Limb (tissue), 2 donors: Measurements from ENCODE around the gene PCSK6.

Experiments
- DNase-seq, 2 donors: peaks; one replicate each; pipeline ENCODE4 v3.0.0-alpha.2; 2016; ENCODE audit errors: extremely low spot score in 2 of 2

PCSK6 gene

DNA sequence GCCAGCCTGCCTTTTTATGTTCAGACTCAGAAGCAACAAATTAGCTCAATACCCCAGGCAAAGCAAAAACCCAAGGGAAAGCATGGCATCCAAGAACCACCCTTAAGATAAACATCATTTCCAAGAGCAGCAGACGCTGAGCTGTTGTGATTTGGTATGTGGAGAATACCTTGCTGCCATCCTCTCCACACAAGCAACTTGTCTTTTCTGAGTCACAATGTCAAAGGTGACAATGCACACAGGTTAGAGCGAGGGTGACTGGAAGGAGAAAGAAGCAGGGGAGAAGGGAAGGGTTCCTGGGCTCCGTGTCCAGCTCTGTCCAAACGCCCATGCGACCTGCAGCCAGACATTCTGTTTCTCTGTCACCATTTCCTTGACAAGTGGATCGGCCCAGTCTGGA is 6.0 kb downstream of the PCSK6 start:
- DNase-seq, result no peak

DNA sequence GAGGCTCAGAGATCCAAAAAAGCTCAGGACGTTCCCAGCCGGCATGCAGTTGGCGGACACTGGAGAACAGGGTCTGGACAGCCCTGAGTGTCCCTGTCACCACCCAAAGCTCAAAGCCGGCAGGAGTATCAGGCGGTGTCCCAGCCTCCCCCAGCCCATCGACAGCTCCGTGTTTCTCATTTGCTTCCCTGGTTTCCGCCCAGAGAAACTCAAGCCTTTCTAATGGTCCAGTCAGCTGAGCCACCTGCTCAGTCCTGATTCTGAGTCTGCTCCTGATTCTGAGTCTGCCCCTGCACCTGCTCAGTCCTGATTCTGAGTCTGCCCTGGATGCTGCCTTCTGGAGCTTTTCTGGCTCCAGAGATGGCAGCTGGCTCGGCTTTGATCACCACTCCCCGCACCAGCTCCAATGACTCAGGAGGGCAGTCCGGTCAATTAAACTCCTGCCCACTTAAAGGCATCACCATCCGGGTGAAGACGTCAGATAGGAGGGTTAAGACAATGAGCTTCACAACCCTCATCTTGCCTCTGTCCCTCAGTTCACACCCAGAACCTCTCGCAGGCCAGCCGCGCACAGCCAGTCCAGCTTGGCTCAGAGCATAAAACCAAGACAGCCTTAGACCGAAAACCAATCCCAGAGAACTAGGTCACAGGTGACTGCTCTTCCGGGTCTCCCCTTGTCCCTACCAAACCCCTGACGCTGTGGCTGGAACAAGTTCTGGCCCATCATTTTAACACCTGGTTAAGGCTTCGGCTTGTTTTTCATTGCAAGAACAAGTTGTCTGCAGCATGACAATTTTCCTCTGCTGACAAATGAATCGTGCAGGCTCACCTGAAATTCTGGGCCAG is 6.8 kb downstream of the PCSK6 start:
- DNase-seq, result no peak

DNA sequence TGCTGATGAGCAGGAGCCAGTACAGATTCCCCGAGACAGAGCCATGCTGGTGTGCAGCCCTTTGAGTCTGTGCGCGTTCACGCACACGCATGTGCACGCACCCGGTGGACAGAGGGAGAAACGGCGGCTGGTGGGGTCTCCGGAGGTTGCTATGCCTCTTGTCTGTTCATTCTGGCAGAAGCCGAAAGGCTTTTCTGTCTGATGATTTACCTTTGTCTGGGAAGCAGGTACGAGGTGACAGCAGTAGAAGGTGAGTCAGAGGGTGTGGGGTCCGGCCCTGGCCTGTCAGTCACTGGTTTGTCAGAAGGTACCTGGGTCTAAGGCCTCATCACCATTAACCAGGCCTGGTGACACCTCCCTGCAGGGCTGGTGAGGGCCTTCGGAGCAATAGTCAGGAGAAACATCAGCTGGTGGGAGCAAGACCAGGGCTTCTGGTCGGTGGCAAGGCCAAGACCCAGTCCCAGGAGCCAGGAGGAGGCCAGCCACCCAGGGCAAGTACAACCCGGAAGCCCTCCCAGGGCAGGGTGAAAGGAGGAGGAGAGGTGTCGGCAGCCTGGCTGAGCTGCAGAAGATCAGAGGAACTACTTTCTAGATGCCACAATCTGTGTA is 7.5 kb downstream of the PCSK6 start:
- no peak for DNase-seq

DNA sequence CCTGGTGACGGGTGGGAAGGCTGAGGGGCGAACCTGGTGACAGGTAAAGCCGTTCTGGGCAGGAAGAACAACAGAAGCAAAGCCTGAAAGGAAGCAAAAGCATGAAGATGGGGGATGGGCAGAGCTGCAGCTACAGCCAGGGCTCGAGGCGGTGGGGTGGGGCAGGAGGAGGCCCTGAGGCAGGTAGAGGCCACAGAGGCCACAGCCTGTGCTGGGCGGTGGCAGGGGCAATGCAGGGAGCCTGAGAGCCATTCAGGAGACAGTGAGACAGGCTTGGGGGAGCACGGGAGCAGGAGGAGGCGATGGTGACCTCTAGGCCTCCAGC is 8.2 kb downstream of the PCSK6 start:
- no peak for DNase-seq

DNA sequence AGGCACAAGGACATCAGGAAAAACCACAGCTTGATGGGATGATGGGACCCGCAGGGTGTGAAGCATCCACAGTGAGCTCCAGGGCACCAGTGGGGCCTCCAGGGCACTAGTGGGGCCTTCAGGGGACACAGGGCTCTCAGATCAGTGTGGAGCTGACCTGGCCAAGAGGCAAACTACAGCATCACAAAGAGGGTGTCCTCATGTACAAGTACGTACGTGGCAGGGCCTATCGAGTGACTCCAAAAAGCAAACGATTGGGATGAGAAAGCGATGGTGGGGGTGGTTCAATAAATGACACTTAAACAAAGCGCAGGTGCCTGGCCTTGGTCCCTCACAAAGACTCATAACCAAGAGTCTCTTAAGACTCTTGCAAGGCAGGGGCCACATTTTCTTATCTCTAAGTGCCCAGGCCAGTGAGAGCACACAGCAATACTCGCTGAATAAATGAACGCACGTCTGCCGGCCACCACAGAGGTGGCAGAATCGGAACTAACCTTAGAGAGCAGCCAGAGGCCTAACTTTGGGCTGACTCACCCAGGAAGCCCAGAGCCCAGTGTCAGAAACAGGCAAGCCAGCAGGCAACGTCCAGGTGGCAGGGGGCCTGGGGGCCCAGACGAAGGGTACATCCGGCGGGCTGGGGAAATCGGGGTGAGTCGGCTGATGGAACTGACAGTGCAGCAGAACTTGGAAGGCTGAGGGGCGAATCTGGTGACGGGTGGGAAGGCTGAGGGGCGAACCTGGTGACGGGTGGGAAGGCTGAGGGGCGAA is 8.7 kb downstream of the PCSK6 start:
- DNase-seq, result no peak

DNA sequence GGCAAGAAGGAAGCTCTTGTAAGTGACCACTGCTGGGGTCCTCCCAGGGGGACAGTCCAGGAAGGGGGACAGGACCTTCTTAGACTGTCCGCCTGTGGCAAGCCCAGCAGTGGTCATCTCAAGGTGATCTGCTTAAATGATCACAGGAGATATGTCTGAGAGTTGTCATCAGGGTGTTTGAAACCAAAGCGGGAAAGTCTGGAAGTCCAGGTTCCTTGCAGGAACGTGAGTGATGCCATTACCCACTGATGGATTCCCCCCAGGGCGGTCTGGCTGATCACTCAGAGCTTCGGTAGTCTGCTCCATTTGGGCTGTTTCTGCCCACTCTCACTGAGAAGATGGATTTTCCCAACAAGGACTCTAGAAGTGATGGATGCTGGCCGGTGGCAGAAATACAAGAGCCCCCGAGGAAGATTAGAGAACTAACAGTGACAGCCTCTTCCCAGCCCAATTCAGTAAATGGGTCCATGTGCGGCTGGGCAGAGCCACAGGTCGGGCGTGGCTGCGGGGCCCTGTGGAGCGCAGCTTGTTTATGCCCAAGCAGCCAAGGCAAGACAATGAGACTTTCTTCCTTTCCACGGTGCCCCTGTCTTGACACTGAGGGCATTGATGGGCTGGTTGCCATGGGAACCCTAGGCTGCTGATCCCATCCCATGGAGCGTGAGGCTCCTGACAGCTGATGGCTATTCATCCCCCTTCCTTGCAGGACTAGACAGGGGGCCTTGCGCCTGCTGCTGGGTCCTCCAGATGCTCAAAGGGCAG is 9.5 kb downstream of the PCSK6 start:
- peak in 1 of 2 donors; percentile 35 for DNase-seq

DNA sequence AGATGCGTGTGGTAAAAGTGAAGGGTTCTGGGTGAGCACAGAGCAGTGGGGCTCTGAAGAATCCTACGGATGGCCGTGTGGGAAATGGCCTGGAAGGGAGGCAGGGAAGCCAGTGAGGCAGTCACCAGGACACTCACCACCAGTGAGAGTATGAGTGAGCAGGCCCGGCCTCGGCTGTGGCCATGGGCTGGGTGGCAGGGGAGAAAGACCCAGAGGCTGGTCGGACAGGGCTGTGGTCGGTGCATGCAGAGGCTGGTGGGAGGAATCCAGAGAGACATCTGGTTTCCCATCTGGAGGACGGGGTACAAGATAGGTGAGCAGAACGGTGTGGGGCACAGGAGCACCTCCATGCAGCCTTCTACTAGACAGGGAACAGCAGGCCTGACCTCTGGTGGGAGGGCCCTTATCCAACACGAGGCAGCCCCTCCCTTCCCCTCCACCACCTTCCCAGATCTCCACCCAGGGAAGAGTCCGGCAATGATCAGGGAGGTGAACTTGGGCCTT is 10.1 kb downstream of the PCSK6 start:
- no peak for DNase-seq

DNA sequence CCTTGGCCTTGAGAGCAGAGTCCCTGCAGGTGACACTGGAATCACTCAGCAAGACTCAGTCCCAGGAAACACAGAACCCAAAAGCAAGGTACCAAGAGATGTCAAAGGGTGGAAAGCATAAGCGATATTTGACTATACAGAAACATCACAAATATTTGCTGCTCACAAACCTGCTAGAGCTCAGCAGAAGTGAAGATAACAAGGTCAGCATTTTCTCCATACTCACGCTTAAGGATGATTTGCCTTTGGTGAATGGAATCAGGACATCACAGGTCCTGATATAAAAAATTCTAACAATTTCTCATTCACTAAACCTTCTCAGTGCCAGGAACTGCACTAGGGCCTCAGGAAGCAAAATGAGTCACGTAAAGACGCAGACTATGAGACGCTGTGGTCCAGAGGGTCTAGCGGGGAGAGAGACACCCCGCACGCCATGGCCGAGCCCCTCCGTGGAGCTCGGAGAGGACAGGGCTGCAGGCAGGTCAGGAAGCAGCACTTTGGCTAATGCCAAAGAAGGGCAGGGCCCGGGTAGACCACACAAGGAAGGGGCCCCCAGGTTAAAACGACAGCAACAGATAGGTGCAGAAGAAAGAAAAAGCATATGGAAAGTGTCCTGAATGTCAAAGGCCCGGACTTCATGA is 10.7 kb downstream of the PCSK6 start:
- no peak for DNase-seq

DNA sequence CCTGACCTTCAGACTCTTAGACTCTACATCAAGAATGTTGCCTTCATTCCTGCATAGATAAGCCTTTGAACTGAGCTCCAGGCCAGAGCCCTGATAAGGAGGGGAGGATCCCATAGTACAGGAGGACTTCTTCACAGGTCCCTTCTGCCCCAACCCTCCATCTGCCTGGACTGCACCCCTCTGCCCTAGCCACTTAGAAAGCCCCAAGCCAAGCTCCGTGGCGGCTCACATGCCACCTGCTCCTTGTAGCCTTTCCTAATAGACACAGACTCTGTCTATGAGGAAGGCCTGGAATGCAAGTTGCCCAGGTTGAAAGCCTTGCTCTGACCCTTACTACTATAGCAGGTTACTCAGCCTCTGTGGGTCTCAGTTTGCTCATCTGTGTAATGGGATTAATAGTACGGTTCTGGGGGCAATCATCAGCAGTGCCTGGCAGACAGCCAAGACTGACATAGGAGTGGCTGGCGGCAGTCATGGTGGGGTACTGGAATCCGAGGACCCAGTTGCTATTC is 11.6 kb downstream of the PCSK6 start:
- peak in 1 of 2 donors; percentile 12 for DNase-seq

DNA sequence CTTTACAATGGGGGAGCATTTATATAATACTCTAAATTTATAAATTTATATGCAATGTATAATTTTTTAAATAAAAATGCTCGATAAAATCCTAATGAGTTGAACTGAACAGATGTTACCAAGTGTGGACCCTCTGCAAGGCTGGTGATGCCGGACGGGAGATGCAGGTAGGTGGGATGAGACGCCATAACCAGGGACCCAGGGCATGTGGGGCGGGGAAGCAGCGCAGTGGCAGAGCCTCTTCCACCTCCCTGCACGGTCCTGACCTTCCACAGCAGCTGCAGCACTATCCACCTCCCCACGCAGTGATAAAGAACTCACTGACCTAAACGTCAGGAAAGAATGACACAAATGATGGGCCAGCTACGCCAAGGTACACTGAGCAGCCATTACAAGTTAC is 12.8 kb downstream of the PCSK6 start:
- DNase-seq, result no peak

DNA sequence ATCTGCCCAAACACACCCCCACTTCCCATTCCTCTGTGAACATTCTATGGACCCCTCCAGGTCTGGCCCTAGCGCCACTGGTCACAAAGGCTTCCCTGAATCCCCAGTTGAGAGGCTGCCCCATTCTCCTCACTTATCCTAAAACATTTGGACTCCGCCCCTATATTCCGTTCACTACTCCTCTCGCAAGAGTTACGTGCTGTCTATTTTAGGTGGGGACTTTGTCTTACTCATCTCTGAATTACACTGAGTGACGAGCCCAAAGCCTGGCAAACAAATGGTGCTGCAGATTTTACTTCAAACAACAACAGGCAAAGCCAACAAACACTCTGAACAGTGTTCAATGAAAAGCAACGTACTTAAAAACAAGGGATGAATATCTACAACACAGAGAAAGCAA is 14.5 kb downstream of the PCSK6 start:
- no peak for DNase-seq

DNA sequence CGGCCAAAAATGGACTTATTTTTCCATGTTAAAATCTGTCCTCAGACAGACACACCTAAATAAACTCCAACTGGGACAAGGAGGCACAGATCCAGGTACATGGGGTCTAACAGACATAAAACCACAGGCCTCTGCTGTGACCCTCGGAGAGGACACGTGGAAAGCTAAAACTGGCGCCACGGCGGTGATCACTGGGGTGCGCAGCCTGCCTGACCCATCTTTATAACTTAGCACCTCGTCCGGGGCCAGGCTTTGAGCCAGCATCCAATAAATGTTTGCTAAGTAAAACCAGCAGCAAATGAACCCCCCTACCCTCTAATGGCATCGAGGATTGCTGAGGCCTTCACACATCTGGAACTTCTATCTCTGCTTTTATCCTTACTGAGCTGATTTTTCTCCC is 15.3 kb downstream of the PCSK6 start:
- DNase-seq, result no peak

DNA sequence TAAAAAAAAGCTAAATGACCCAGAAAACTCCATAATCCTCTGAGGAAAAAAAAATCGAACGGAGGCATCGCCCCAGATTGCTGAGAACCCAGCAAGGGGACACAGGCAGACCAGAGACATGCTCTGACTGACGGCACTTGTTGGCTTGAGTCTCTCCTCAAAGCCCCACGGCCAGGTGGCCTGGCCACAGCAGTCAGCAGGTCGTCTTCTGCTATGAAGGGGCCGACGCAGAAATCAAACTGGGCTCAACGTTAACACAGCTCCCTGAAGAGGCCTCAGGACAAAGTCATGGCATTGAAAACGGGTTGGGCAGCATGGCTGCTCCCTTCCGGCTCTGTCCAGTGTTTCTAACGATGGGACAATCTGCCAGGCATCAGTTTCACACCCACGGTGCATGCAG is 17.5 kb downstream of the PCSK6 start:
- no peak for DNase-seq

DNA sequence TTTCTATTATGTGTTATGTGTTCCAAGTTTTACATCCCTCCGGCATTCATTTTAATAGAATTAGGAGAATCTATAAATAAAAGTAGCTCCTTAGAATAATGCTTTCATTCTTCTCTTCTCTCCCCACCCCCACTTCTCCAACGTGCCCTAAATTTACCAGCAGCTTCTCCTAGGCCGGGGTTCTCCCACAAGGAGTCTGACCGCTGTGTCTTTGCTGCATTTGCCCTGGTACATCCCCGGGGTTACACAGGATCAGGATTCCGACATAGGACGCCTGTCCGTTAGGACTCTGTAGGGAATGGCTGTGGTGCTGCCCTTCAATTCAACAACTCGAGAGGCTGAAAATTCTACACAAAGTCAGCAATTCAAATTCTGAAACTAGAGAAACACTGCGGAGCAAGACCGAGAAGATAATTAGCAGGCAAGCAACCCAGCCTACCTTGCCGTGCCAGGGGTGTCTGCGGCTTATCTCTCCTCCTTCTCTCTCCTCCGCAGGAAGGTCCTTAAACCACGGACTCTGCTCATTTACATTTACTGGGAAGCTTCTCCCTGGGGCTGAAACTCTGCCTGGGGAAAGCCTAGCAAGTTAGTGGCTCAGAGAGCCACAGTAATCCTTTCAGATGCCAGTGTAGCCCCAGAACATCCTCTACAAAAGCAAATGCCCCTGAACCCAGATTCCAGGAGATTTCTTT is 18.8 kb downstream of the PCSK6 start:
- no peak for DNase-seq

DNA sequence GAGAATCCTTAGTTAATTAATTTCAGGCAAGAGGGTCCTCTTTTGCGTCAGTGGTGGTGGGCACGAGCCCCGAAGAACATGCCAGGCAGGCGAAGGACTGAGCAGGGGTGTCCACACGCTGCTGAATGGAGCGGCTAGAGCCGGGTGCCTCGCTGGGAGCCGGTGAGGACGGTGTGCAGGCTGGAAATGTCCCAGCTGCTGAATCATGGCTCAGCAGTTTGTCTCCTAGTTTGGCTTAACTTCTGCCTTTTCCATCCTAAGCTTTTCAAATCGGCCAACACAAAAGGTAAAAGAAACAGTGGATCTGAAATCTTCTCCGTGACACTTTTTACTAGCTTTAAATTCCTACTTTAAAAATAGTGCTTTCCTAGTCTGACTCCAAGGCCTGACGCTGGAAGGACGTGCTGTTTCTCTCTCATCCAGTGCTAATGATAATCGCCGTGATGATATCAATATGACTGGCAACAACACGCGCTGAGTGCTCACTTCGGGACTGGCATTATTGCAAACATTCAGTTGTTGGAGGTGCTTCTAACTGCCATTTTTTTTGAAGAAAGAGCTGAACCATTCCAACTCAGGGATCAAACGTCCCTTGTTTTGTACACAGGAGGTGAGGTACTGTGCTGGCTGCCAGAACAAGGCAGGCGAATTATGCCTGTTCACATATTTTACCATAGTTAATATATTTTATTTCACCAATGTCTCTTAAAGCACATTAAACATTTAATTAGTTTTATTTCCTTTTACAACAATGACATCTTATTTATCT is 19.8 kb downstream of the PCSK6 start:
- DNase-seq, result no peak

DNA sequence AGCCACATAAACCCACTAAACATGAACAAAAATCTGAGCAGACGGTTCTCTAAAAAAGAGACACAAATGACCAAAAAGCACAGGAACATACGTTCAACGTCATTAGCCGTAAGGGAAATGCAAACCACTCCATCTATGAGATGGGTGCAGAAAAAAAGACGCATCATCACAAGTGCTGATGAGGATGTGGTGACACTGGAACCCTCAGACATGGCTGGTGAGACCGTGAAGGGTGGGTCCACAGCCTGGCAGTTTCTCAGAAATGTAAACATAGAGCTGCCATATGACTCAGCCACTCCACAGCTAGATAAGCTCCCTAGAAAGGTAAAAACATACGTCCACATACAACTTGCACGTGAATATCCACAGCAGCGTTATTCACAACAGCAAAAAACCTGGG is 23.3 kb downstream of the PCSK6 start:
- no peak for DNase-seq

DNA sequence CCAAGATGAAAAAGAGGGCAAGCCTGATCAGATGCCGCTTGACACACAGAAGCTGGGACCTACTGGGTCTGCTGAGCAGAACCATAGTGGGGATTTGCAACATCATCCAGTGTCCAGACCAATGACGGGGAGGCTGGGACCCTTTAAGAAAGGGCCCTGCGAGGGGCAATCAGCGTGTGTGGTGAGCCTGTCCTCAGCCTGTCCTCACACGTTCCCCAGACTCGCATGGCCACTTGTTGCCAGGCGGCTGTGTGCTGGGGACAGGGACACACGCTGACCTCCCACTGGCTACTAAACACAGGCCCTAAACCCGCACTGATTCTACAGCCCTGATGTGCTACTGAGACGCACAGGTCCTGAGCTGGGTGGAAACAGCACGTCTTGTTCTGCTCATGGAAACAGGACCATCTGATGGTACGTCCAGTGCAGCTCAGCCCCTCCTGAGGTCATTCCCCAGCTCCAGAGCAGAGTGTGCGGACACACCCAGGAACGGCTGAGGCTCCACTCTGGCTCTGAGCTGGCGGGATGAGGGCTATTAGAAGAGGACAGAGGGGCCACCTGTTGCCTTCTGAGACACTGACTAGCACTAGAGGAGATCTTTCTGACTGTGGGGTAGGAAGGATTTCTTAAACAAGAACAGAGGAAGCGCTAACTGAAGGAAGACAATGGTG is 24.4 kb downstream of the PCSK6 start:
- no peak for DNase-seq

DNA sequence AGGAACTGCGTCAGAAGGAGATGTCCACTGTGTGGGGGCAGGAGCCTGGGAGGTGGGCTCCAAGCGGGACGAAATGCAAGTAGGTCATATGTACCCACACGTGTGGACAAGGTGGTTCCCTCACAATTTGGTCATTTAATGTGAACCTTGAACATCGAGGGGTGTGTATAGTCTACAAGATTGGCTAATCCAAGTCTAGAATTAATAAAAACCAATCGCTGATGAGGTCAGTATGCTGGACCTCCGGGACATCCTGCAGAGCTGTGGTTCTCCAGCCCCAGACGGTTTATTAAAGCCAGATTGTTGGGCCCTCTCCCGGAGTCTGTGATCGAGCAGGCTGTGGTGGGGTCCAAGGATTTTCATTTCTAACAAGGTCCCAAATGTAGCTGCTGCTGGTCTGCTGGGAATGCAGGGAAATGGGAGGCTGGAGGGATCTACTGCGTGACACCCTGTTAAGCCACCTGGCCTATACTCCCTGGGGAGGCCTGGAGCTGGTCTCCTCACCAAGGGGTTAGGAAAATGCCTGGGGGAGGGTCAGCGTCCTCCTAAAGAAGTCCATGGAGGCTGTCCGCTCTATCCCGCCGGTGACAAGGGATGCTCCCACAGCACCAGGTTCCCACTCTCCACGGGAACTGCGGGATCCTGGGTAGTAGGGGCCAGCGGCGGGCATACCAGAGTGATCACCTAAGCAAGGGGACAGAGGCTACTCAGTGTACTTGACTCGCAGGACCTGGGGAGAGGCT is 25.1 kb downstream of the PCSK6 start:
- DNase-seq, result no peak
